Smooth muscle cell (in vitro differentiated cells): ENCODE data around the gene ZBTB45. TPM values are rescaled to one million over a fixed set of nuclear protein-coding genes. Genes with fewer than 3 reads are reported as not detected.

Experiments used
- DNase-seq: peaks from one replicate; lab custom pipeline; 2025; ENCODE audit not compliant: unreplicated experiment; lab: John Stamatoyannopoulos, UW
- H2AFZ ChIP-seq: fragments of 200-600 bp; sonication (generic); 2 replicates; pipeline ENCODE4 v1.6.0; 2016; ENCODE audit warnings: antibody characterized with exemption, low read depth, mild to moderate bottlenecking
- H3F3A ChIP-seq: fragments of 200-600 bp; sonication (generic); 2 replicates; pipeline ENCODE4 v1.6.0; 2017; ENCODE audit warnings: antibody characterized with exemption, low read depth
- H3K27ac ChIP-seq: fragments of 200-600 bp; sonication (generic); 2 replicates; pipeline ENCODE4 v1.5.1; 2016; ENCODE audit warnings: low read depth, mild to moderate bottlenecking
- H3K27me3 ChIP-seq: fragments of 200-600 bp; sonication (generic); 2 replicates; pipeline ENCODE4 v1.6.1; 2016; ENCODE audit warnings: low read depth, mild to moderate bottlenecking
- H3K36me3 ChIP-seq: fragments of 200-600 bp; sonication (generic); 2 replicates; pipeline ENCODE4 v1.5.1; 2016; ENCODE audit warnings: low read depth
- H3K4me1 ChIP-seq: fragments of 200-600 bp; sonication (generic); 2 replicates; pipeline ENCODE4 v1.5.1; 2016; ENCODE audit warnings: low read depth
- H3K4me2 ChIP-seq: fragments of 200-600 bp; sonication (generic); 2 replicates; pipeline ENCODE4 v1.6.0; 2016; ENCODE audit warnings: mild to moderate bottlenecking
- H3K4me3 ChIP-seq: fragments of 200-600 bp; sonication (generic); 2 replicates; pipeline ENCODE4 v1.5.1; 2016; ENCODE audit warnings: mild to moderate bottlenecking
- H3K79me2 ChIP-seq: fragments of 200-600 bp; sonication (generic); 2 replicates; pipeline ENCODE4 v1.6.0; 2016; ENCODE audit warnings: low read depth, mild to moderate bottlenecking
- H3K9ac ChIP-seq: fragments of 200-600 bp; sonication (generic); 2 replicates; pipeline ENCODE4 v1.6.0; 2016; ENCODE audit warnings: low read depth
- H3K9me3 ChIP-seq: fragments of 200-600 bp; sonication (generic); replicated peaks from 2 replicates; pipeline ENCODE4 v1.5.1; 2016; ENCODE audit warnings: low read depth
- H4K20me1 ChIP-seq: fragments of 200-600 bp; sonication (generic); 2 replicates; pipeline ENCODE4 v1.6.0; 2016; ENCODE audit warnings: low read depth
- CTCF ChIP-seq: fragments of 200-600 bp; sonication (generic); IDR thresholded peaks from 2 replicates; pipeline ENCODE4 v1.5.1; 2017; ENCODE audit warnings: borderline replicate concordance, mild to moderate bottlenecking, antibody characterized with exemption; ENCODE audit not compliant: insufficient read depth, poor library complexity, severe bottlenecking
- WGBS: methylation state at CpG from one replicate; pipeline ENCODE4 v1.1.7; 2016; ENCODE audit warnings: low lambda C conversion rate; 5-methylcytosine and 5-hydroxymethylcytosine counted together
- microRNA-seq: library from miRNA; unstranded; fragments of <30 nt; microRNA quantifications from one replicate; pipeline ENCODE4, GENCODE V29; 2016; ENCODE audit warnings: borderline number of aligned reads
- polyA plus RNA-seq: library from polyadenylated mRNA; unstranded; fragments of >200 nt; fragmentation: Nextera tagmentation; extraction: Ambion mirVana; gene quantifications from 2 replicates; pipeline ENCODE4 v1.2.1, GENCODE V29; 2016
- small RNA-seq: library from RNA; depleted of rRNA; stranded (forward); fragments of <200 nt; gene quantifications from one replicate; pipeline ENCODE3, GENCODE V24; 2014
- total RNA-seq: library from RNA; depleted of rRNA; stranded (reverse); fragments of >200 nt; gene quantifications from 2 replicates; pipeline ENCODE4 v1.2.3, GENCODE V29; 2014

Gene ZBTB45
- total and polyA plus RNA-seq, 2 experiments from 2014 or later, result 8.7 to 23.7 TPM

- H3K9ac ChIP-seq, result peak overlapping the region; percentile 7
- TF ChIP-seq CTCF, result no peak
- peak overlapping the region; percentile 87 for H2AFZ ChIP-seq
These were observed 53.4 kb downstream of the ZBTB45 start for GRCh38 chr19:58466089-58466759.

More at GRCh38 chr19:58466089-58466759, 53.4 kb downstream of the ZBTB45 start:
- Histone ChIP-seq H3K27ac (no peak overlapping the region), H3K4me2 (peak overlapping the region; percentile 93), H4K20me1 (peaks cover 17% of the 10 kb centered on the region), H3K9me3 (no peaks in the 10 kb centered on the region), H3K4me1 (no peaks in the 10 kb centered on the region), H3K27me3 (no peaks in the 10 kb centered on the region), H3K36me3 (no peaks in the 10 kb centered on the region), H3F3A (no peaks in the 10 kb centered on the region), H3K79me2 (peaks cover 12% of the 10 kb centered on the region), H3K4me3 (peak overlapping the region; percentile 87)
- no peak for DNase-seq
- WGBS, result 47% methylated on average over 20 of the region's 20 CpGs

Small RNA genes lying within 50 kb of the gene (microRNA-seq; reads per million reads assigned to microRNA genes)
- 6.4 reads per million, percentile 4 among the genes with 10 or more reads in this experiment for gene MIR6807

Small RNA genes lying within 50 kb of the gene (small RNA-seq; reads per million reads assigned to genes)
- 0.21 reads per million for gene MIR6807
- not detected for gene RN7SL525P
- gene RN7SL693P, result not detected
- not detected for gene RNU6-1337P

Other genes starting within 250 kb of the ZBTB45 start
- 6.6 and 7.8 TPM in 2 replicates for gene ZNF8, start 240.9 kb downstream of the ZBTB45 start, total RNA-seq
- gene ZNF8, start 240.9 kb downstream of the ZBTB45 start, polyA plus RNA-seq, result 1.1 and 1.8 TPM in 2 replicates
- gene ERVK3-1, start 214.4 kb downstream of the ZBTB45 start, total RNA-seq, result 46.4 and 93.9 TPM in 2 replicates
- gene ERVK3-1, start 214.4 kb downstream of the ZBTB45 start, polyA plus RNA-seq, result 46.5 and 57.7 TPM in 2 replicates
- 1.7 and 2.2 TPM in 2 replicates for gene ZSCAN22, start 192.8 kb downstream of the ZBTB45 start, total RNA-seq
- gene ZSCAN22, start 192.8 kb downstream of the ZBTB45 start, polyA plus RNA-seq, result 2.4 and 2.5 TPM in 2 replicates
- gene A1BG, start 166.3 kb downstream of the ZBTB45 start, total RNA-seq, result 77.8 and 92.3 TPM in 2 replicates
- gene A1BG, start 166.3 kb downstream of the ZBTB45 start, polyA plus RNA-seq, result 114 and 133 TPM in 2 replicates
- 0.58 and 1.3 TPM in 2 replicates for gene ZNF497, start 157.1 kb downstream of the ZBTB45 start, total RNA-seq
- gene ZNF497, start 157.1 kb downstream of the ZBTB45 start, polyA plus RNA-seq, result 4.6 and 6.1 TPM in 2 replicates
- 4.4 and 5.9 TPM in 2 replicates for gene ZNF837, start 138.8 kb downstream of the ZBTB45 start, total RNA-seq
- 7.8 and 8.4 TPM in 2 replicates for gene ZNF837, start 138.8 kb downstream of the ZBTB45 start, polyA plus RNA-seq
- 1,602 and 1,773 TPM in 2 replicates for gene RPS5, start 132.5 kb downstream of the ZBTB45 start, total RNA-seq
- 650 and 684 TPM in 2 replicates for gene RPS5, start 132.5 kb downstream of the ZBTB45 start, polyA plus RNA-seq
- gene RNF225, start 124.2 kb downstream of the ZBTB45 start, total RNA-seq, result not detected in 2 replicates
- 0.96 and 2.2 TPM in 2 replicates for gene RNF225, start 124.2 kb downstream of the ZBTB45 start, polyA plus RNA-seq
- 5.0 and 16.9 TPM in 2 replicates for gene ZNF584, start 111.2 kb downstream of the ZBTB45 start, total RNA-seq
- 9.1 and 12.7 TPM in 2 replicates for gene ZNF584, start 111.2 kb downstream of the ZBTB45 start, polyA plus RNA-seq
- gene ZNF132, start 79.7 kb downstream of the ZBTB45 start, total RNA-seq, result 0.63 and 2.3 TPM in 2 replicates
- gene ZNF132, start 79.7 kb downstream of the ZBTB45 start, polyA plus RNA-seq, result 0.40 and 0.69 TPM in 2 replicates
- 3.1 and 3.3 TPM in 2 replicates for gene ZNF324B, start 68.2 kb downstream of the ZBTB45 start, total RNA-seq
- 1.5 and 2.6 TPM in 2 replicates for gene ZNF324B, start 68.2 kb downstream of the ZBTB45 start, polyA plus RNA-seq
- 4.4 and 8.8 TPM in 2 replicates for gene ZNF324, start 52.7 kb downstream of the ZBTB45 start, total RNA-seq
- 9.0 and 10.2 TPM in 2 replicates for gene ZNF324, start 52.7 kb downstream of the ZBTB45 start, polyA plus RNA-seq
- 6.6 and 9.5 TPM in 2 replicates for gene ZNF446, start 43.5 kb downstream of the ZBTB45 start, total RNA-seq
- gene ZNF446, start 43.5 kb downstream of the ZBTB45 start, polyA plus RNA-seq, result 9.0 and 10.5 TPM in 2 replicates
- gene SLC27A5, start 7.8 kb downstream of the ZBTB45 start, total RNA-seq, result 0.54 and 6.6 TPM in 2 replicates
- gene SLC27A5, start 7.8 kb downstream of the ZBTB45 start, polyA plus RNA-seq, result 7.4 and 7.5 TPM in 2 replicates
- gene TRIM28, start 24.3 kb upstream of the ZBTB45 start, total RNA-seq, result 144 and 148 TPM in 2 replicates
- gene TRIM28, start 24.3 kb upstream of the ZBTB45 start, polyA plus RNA-seq, result 178 and 193 TPM in 2 replicates
- gene CHMP2A, start 35.3 kb upstream of the ZBTB45 start, total RNA-seq, result 132 and 153 TPM in 2 replicates
- gene CHMP2A, start 35.3 kb upstream of the ZBTB45 start, polyA plus RNA-seq, result 213 and 228 TPM in 2 replicates
- 30.7 and 45.9 TPM in 2 replicates for gene UBE2M, start 38.8 kb upstream of the ZBTB45 start, total RNA-seq
- gene UBE2M, start 38.8 kb upstream of the ZBTB45 start, polyA plus RNA-seq, result 118 and 126 TPM in 2 replicates
- 12.2 and 18.7 TPM in 2 replicates for gene MZF1, start 53.5 kb upstream of the ZBTB45 start, total RNA-seq
- 10.2 and 18.5 TPM in 2 replicates for gene MZF1, start 53.5 kb upstream of the ZBTB45 start, polyA plus RNA-seq